B cell (primary cell): ENCODE measurements around the gene CXCL12. TPM values are rescaled to one million over a fixed set of nuclear protein-coding genes. Genes with fewer than 3 reads are reported as not detected.

ENCODE experiments used
- ATAC-seq: fragments of 200-7000 bp; cut with Tn5 transposase; one replicate; pipeline ENCODE4 v1.10.0; 2021; ENCODE audit warnings: low read depth, mild to moderate bottlenecking, moderate number of reproducible peaks, moderate library complexity
- CTCF ChIA-PET: fragments of 350-600 bp; sonication (Branson Sonifier 250); formaldehyde crosslinking; loops from one replicate; lab custom pipeline; 2021; ENCODE audit warnings: antibody characterized with exemption, inconsistent platforms; lab: Charles Lee
- POLR2A ChIA-PET: fragments of 350-600 bp; sonication (Branson Sonifier 250); formaldehyde crosslinking; loops from one replicate; lab custom pipeline; 2021; ENCODE audit warnings: antibody characterized with exemption; lab: Charles Lee
- DNase-seq: peaks from one replicate; pipeline ENCODE4 v3.0.0; 2013
- H2AFZ ChIP-seq: 2 replicates; pipeline ENCODE4 v1.6.1; 2012; ENCODE audit warnings: mild to moderate bottlenecking, low read depth, low read length; ENCODE audit not compliant: insufficient read depth, poor library complexity, severe bottlenecking
- H3K27ac ChIP-seq, 2 donors: 1 replicate in 1 of 2; 2 replicates in 1 of 2; pipeline ENCODE4 v1.5.1; 2012 to 2013; ENCODE audit warnings: low read length in 2 of 2, mild to moderate bottlenecking in 2 of 2, moderate library complexity in 1 of 2
- H3K27me3 ChIP-seq, 4 experiments: fragments of 200-600 bp in 1 of 4; sonication (generic) in 1 of 4; replicated peaks in 1 of 4; 1 replicate in 2 of 4; 2 replicates in 2 of 4; pipeline versions ENCODE4 v1.6.1 to v1.7.0; 2013 to 2016; ENCODE audit warnings: low read length in 3 of 4, mild to moderate bottlenecking in 2 of 4, mixed read lengths in 1 of 4, moderate library complexity in 1 of 4; ENCODE audit not compliant: insufficient read depth in 4 of 4, control insufficient read depth in 3 of 4; ENCODE audit errors: control extremely low read depth in 1 of 4
- H3K36me3 ChIP-seq, 2 experiments: replicated peaks in 1 of 2; 1 replicate in 1 of 2; 2 replicates in 1 of 2; pipeline versions ENCODE4 v1.6.1 to v1.7.1; 2013; ENCODE audit warnings: low read length in 1 of 2; ENCODE audit not compliant: insufficient read depth in 2 of 2, control insufficient read depth in 1 of 2; ENCODE audit errors: control extremely low read depth in 1 of 2, extremely low read depth in 1 of 2
- H3K4me1 ChIP-seq, 2 donors: fragments of 200-600 bp in 1 of 2; sonication (generic) in 1 of 2; 1 replicate in 1 of 2; 2 replicates in 1 of 2; pipeline versions ENCODE4 v1.5.1 to v1.6.1; 2013 to 2017; ENCODE audit warnings: low read length in 2 of 2; ENCODE audit not compliant: control insufficient read depth in 2 of 2, insufficient read depth in 2 of 2
- H3K4me2 ChIP-seq: replicated peaks from 2 replicates; pipeline ENCODE3; 2012; ENCODE audit warnings: mild to moderate bottlenecking, low read depth, low read length; ENCODE audit not compliant: poor library complexity, severe bottlenecking
- H3K4me3 ChIP-seq, 5 experiments: fragments of 200-600 bp in 1 of 5; sonication (generic) in 1 of 5; 1 replicate in 3 of 5; 2 replicates in 2 of 5; pipeline versions ENCODE4 v1.5.1 to v1.7.0; 2011 to 2016; ENCODE audit warnings: low read length in 4 of 5, mild to moderate bottlenecking in 4 of 5, low read depth in 2 of 5, control low read depth in 1 of 5, moderate library complexity in 1 of 5; ENCODE audit not compliant: insufficient read depth in 1 of 5; ENCODE audit errors: control extremely low read depth in 1 of 5, extremely low read depth in 1 of 5
- H3K79me2 ChIP-seq: fragments of 200-600 bp; sonication (generic); one replicate; pipeline ENCODE4 v1.6.0; 2016; ENCODE audit warnings: low read length; ENCODE audit not compliant: control insufficient read depth, insufficient read depth
- H3K9ac ChIP-seq: fragments of 200-600 bp; sonication (generic); 2 replicates; pipeline ENCODE4 v1.6.1; 2017; ENCODE audit warnings: mild to moderate bottlenecking, low read length, moderate library complexity
- H3K9me3 ChIP-seq, 3 donors: one replicate each; pipeline versions ENCODE4 v1.6.1 to v1.7.1; 2013; ENCODE audit warnings: low read length in 2 of 3; ENCODE audit not compliant: control insufficient read depth in 2 of 3, insufficient read depth in 1 of 3; ENCODE audit errors: control extremely low read depth in 1 of 3
- H4K20me1 ChIP-seq: 2 replicates; pipeline ENCODE4 v1.6.0; 2012; ENCODE audit warnings: mild to moderate bottlenecking, low read length; ENCODE audit not compliant: insufficient read depth, control insufficient read depth, poor library complexity, severe bottlenecking
- H3K27ac Mint-ChIP-seq: one replicate; pipeline ENCODE4 v1.8.0; 2021; ENCODE audit warnings: mixed read lengths
- H3K27me3 Mint-ChIP-seq: one replicate; pipeline ENCODE4 v1.8.0; 2021; ENCODE audit warnings: mixed read lengths
- H3K4me1 Mint-ChIP-seq: one replicate; pipeline ENCODE4 v1.8.0; 2021; ENCODE audit warnings: mixed read lengths
- H3K4me3 Mint-ChIP-seq: one replicate; pipeline ENCODE4 v1.8.0; 2021; ENCODE audit warnings: mixed read lengths
- H3K9me3 Mint-ChIP-seq: one replicate; pipeline ENCODE4 v1.8.0; 2022; ENCODE audit warnings: mixed read lengths; ENCODE audit not compliant: insufficient read depth
- CTCF ChIP-seq: fragments of 200-600 bp; IDR thresholded peaks from one replicate; pipeline ENCODE4 v1.8.0; 2022; ENCODE audit warnings: antibody characterized with exemption, mild to moderate bottlenecking
- EZH2 ChIP-seq: IDR thresholded peaks from 2 replicates; pipeline ENCODE4 v1.6.1; 2012; ENCODE audit warnings: borderline replicate concordance, low read depth, mild to moderate bottlenecking, moderate library complexity, low read length; ENCODE audit not compliant: insufficient read depth, poor library complexity, severe bottlenecking
- WGBS: methylation state at CpG from one replicate; pipeline ENCODE4 v1.1.5; 2013; ENCODE audit warnings: missing lambda C conversion rate; ENCODE audit not compliant: insufficient coverage; 5-methylcytosine and 5-hydroxymethylcytosine counted together
- intact Hi-C: fragments of 100-400 bp; cut with micrococcal nuclease; formaldehyde crosslinking; loops from one replicate; pipeline ENCODE4 v1.10.0; 2022
- polyA plus RNA-seq: library from polyadenylated mRNA; depleted of rRNA; stranded (reverse); fragments of >200 nt; gene quantifications from 2 replicates; pipeline ENCODE4 v1.2.3, GENCODE V29; 2012
- total RNA-seq, 2 donors: library from RNA; stranded (reverse); fragments of 120-200 nt in 1 of 2; gene quantifications; 1 replicate in 1 of 2; 2 replicates in 1 of 2; pipeline versions ENCODE4 v1.2.3 to v1.2.4, GENCODE V29; 2013 to 2022

The CXCL12 gene
- total and polyA plus RNA-seq, 2 donors (not counting 1 experiment from before 2014, with no cell fraction given): not detected

- Histone ChIP-seq H3K4me2 (no peak overlapping the region), H3K27ac (no peak overlapping the region), H3K4me1 (no peaks in the 10 kb centered on the region), H3K9me3 (no peaks in the 10 kb centered on the region), H3K9ac (no peak overlapping the region), H4K20me1 (no peaks in the 10 kb centered on the region), H2AFZ (no peak overlapping the region), H3K79me2 (no peaks in the 10 kb centered on the region), H3K27me3 (no peaks in the 10 kb centered on the region), H3K36me3 (no peaks in the 10 kb centered on the region), H3K4me3 (no peak overlapping the region)
- ChIA-PET CTCF (no interaction called here), POLR2A (no interaction called here)
- intact Hi-C loops: no loop called here
- Mint-ChIP-seq H3K4me1 (no peaks in the 10 kb centered on the region), H3K27me3 (no peaks in the 10 kb centered on the region), H3K27ac (no peak overlapping the region), H3K9me3 (no peaks in the 10 kb centered on the region), H3K4me3 (no peak overlapping the region)
- WGBS: 86% methylated on average over 2 of the region's 3 CpGs
- no peak for DNase-seq
- TF ChIP-seq CTCF: no peak
- TF ChIP-seq EZH2: no peak
- no peak for ATAC-seq
Observed at GRCh38 chr10:44341886-44342285, 43.0 kb downstream of the CXCL12 start.

- Histone ChIP-seq H3K36me3 (no peaks in the 10 kb centered on the region), H3K9me3 (no peaks in the 10 kb centered on the region), H3K9ac (no peak overlapping the region), H3K79me2 (no peaks in the 10 kb centered on the region), H3K4me2 (no peak overlapping the region), H3K4me3 (no peak overlapping the region), H4K20me1 (no peaks in the 10 kb centered on the region), H3K27ac (no peak overlapping the region), H3K4me1 (no peaks in the 10 kb centered on the region), H3K27me3 (no peaks in the 10 kb centered on the region), H2AFZ (no peak overlapping the region)
- CTCF ChIA-PET: no interaction called here
- no peaks in the 10 kb centered on the region for H3K4me1 Mint-ChIP-seq
- POLR2A ChIA-PET: no interaction called here
- TF ChIP-seq EZH2 (no peak), CTCF (no peak)
- WGBS: no CpG with 5 or more reads among the region's 3 CpGs
- no peaks in the 10 kb centered on the region for H3K27me3 Mint-ChIP-seq
- H3K27ac Mint-ChIP-seq: no peak overlapping the region
- no peaks in the 10 kb centered on the region for H3K9me3 Mint-ChIP-seq
- no peak for ATAC-seq
- intact Hi-C loops: no loop called here
- no peak overlapping the region for H3K4me3 Mint-ChIP-seq
- DNase-seq: no peak
Observed at GRCh38 chr10:44340557-44340956, 44.3 kb downstream of the CXCL12 start.
